HL-60 (cell line): ENCODE results near the gene HTD2.

Experiments used
- CTCF ChIP-seq: IDR thresholded peaks from one replicate; pipeline ENCODE4 v1.5.1; 2011; ENCODE audit warnings: low read length, control low read depth, inconsistent platforms; ENCODE audit not compliant: insufficient read depth
- GABPA ChIP-seq: IDR thresholded peaks from 2 replicates; pipeline ENCODE4 v1.6.1; 2012; ENCODE audit warnings: low read depth
- POLR2AphosphoS5 ChIP-seq: IDR thresholded peaks from 2 replicates; pipeline ENCODE4 v1.6.1; 2012; ENCODE audit warnings: low read depth

DNA sequence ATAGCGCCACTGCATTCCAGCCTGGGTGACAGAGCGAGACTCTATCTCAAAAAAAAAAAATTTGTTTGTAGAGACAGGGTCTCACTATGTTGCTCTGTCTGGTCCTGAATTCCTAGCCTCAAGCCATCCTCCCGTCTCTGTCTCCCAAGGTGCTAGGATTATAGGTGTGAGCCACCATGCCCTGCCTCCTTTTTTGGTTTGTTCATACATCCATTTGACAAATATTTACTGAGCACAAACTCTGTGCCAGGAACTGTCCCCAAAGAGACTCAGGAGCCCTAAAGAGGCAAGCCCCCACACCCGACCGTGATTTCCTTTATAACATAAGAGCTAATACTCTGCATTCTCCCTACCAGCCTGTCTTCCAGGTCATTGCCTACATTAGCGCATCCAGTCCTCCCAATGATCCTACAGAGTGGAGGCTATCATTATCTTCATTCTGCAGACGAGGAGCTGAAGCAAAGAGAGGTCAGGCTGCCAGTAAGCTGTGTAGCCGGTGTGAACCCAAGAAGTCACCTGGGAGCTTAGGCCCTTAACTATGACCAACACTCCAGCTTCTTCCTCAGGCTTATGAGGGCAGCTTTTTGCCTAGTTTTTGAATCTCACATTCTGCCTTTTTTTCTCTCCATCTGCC lies 20.1 kb downstream of the HTD2 start:
- TF ChIP-seq POLR2AphosphoS5 (no peak), CTCF (no peak), GABPA (no peak)
